Ovary (tissue), 9 donors: ENCODE data around the gene INSYN2A. TPM values are rescaled to one million over a fixed set of nuclear protein-coding genes. Genes with fewer than 3 reads are reported as not detected.

Source experiments
- DNase-seq, 5 donors: peaks; one replicate each; pipeline ENCODE4 v3.0.0-alpha.2; 2019 to 2020
- H3K27ac ChIP-seq, 2 donors: fragments of 200-600 bp; one replicate each; pipeline versions ENCODE4 v1.5.1 to v1.8.0; 2019 to 2022
- H3K27me3 ChIP-seq: fragments of 200-600 bp; one replicate; pipeline ENCODE4 v1.8.0; 2022
- H3K36me3 ChIP-seq: fragments of 200-600 bp; sonication (generic); one replicate; pipeline ENCODE4 v1.5.1; 2019
- H3K4me1 ChIP-seq: one replicate; pipeline ENCODE4 v1.8.1; 2013; ENCODE audit warnings: mild to moderate bottlenecking, moderate library complexity; ENCODE audit not compliant: insufficient read depth
- H3K4me3 ChIP-seq: fragments of 200-600 bp; sonication (generic); one replicate; pipeline ENCODE4 v1.5.1; 2017
- H3K9me3 ChIP-seq, 2 donors: fragments of 200-600 bp in 1 of 2; sonication (generic) in 1 of 2; one replicate each; pipeline versions ENCODE4 v1.5.1 to v1.8.1; 2013 to 2019; ENCODE audit warnings: mild to moderate bottlenecking in 1 of 2, moderate library complexity in 1 of 2
- CTCF ChIP-seq, 3 donors: fragments of 450-650 bp in 2 of 3; fragments of 200-600 bp in 1 of 3; IDR thresholded peaks; one replicate each; pipeline versions ENCODE4 v1.5.1 to v1.8.0; 2016 to 2022; ENCODE audit warnings: antibody characterized with exemption in 3 of 3, mild to moderate bottlenecking in 1 of 3
- EP300 ChIP-seq: sonication (generic); formaldehyde crosslinking; IDR thresholded peaks from one replicate; pipeline ENCODE4 v1.6.1; 2017; ENCODE audit warnings: antibody characterized with exemption
- POLR2A ChIP-seq: fragments of 450-650 bp; IDR thresholded peaks from one replicate; pipeline ENCODE4 v1.6.1; 2017; ENCODE audit warnings: antibody characterized with exemption, mild to moderate bottlenecking, moderate library complexity
- WGBS, 3 donors: extraction: QIAGEN DNeasy Blood & Tissue Kit in 1 of 3; methylation state at CpG; one replicate each; pipeline versions ENCODE4 v1.1.5 to v1.1.7; 2013 to 2017; 5-methylcytosine and 5-hydroxymethylcytosine counted together
- intact Hi-C, 4 donors: fragments of 100-400 bp; cut with DNase I; formaldehyde crosslinking; loops; one replicate each; pipeline versions ENCODE4 v1.11.0 to v1.15.1; 2022 to 2023
- polyA plus RNA-seq, 2 donors: library from polyadenylated mRNA; stranded (reverse); fragments of 200-250 nt in 1 of 2; fragments of 350-450 nt in 1 of 2; fragmentation: Illumina TruSeq in 1 of 2; extraction: RNeasy Lipid Tissue Mini Kit (QIAGEN cat#74804) in 1 of 2; gene quantifications; one replicate each; pipeline ENCODE4 v1.2.3, GENCODE V29; 2013 to 2014
- total RNA-seq, 7 donors: library from RNA; depleted of rRNA in 2 of 7; stranded (reverse); fragments of >200 nt in 2 of 7; fragmentation: NEBNext Ultra II Directional in 3 of 7; extraction: Animal tissue kit (Norgen Biotek cat#: 25700) in 3 of 7; gene quantifications; one replicate each; pipeline versions ENCODE4 v1.1.0 to v1.2.4, GENCODE V29; 2016 to 2023
- donor health status: DM: no; HTN: no; CAD: no; lungs with moderate emphysema.
- donor health status: DM: no; HTN: no; CAD: no.
- donor health status: Bipolar disorder and iron deficiency.
- donor health status: DM: yes; HTN: yes; CAD: no.
- donor health status: DM: no; HTN: no; CAD: no.
- donor health status: DM: yes; HTN: yes; CAD: no.

The INSYN2A gene
- total and polyA plus RNA-seq, 9 donors: 0.12 to 1.7 (median 0.27) TPM

- Histone ChIP-seq H3K4me3 (no peak overlapping the region), H3K4me1 (no peaks in the 10 kb centered on the region), H3K36me3 (no peaks in the 10 kb centered on the region), H3K9me3 (no peaks in the 10 kb centered on the region), H3K27me3 (no peaks in the 10 kb centered on the region), H3K27ac (no peak overlapping the region)
- TF ChIP-seq POLR2A: no peak
- TF ChIP-seq EP300: no peak
- no peak for TF ChIP-seq CTCF (IDR thresholded peaks at IDR 0.05)
- no peak for DNase-seq
- intact Hi-C loops: no loop called here
- WGBS, 3 donors: 54 to 68% (median 61%) methylated on average over 4 of the region's 4 CpGs
Observed at GRCh38 chr10:127215866-127216265, 19.5 kb upstream of the INSYN2A start.

GRCh38 chr10:127210936-127211466, 14.6 kb upstream of the INSYN2A start:
- no peak for TF ChIP-seq POLR2A
- no peak for TF ChIP-seq EP300
- no peak for TF ChIP-seq CTCF (IDR thresholded peaks at IDR 0.05)
- 83 to 92% (median 87%) methylated on average over 7 of the region's 7 CpGs for WGBS, 3 donors
- no peak for DNase-seq

GRCh38 chr10:127207081-127207480, 10.7 kb upstream of the INSYN2A start:
- TF ChIP-seq CTCF (IDR thresholded peaks at IDR 0.05): no peak
- no peak for TF ChIP-seq EP300
- no peak for TF ChIP-seq POLR2A
- DNase-seq: no peak
- Histone ChIP-seq H3K36me3 (no peaks in the 10 kb centered on the region), H3K4me3 (no peak overlapping the region), H3K9me3 (no peaks in the 10 kb centered on the region), H3K27me3 (no peaks in the 10 kb centered on the region), H3K4me1 (no peaks in the 10 kb centered on the region), H3K27ac (no peak overlapping the region)
- intact Hi-C loops: no loop called here
- WGBS, 3 donors: 84 to 91% (median 87%) methylated on average over 2 of the region's 2 CpGs

More at GRCh38 chr10:127210936-127211466, 14.6 kb upstream of the INSYN2A start:
- intact Hi-C loops: no loop called here
- Histone ChIP-seq H3K27ac (no peak overlapping the region), H3K9me3 (no peaks in the 10 kb centered on the region), H3K4me1 (no peaks in the 10 kb centered on the region), H3K27me3 (no peaks in the 10 kb centered on the region), H3K4me3 (no peak overlapping the region), H3K36me3 (no peaks in the 10 kb centered on the region)

GRCh38 chr10:127203067-127203466, 6.7 kb upstream of the INSYN2A start:
- no peak for DNase-seq
- no peaks in the 10 kb centered on the region for H3K36me3 ChIP-seq
- H3K9me3 ChIP-seq: no peaks in the 10 kb centered on the region
- no peak overlapping the region for H3K27ac ChIP-seq
- no peaks in the 10 kb centered on the region for H3K4me1 ChIP-seq
- no peak overlapping the region for H3K4me3 ChIP-seq
- intact Hi-C loops: no loop called here
- no peak for TF ChIP-seq POLR2A
- no peak for TF ChIP-seq CTCF (IDR thresholded peaks at IDR 0.05)
- TF ChIP-seq EP300: no peak
- H3K27me3 ChIP-seq: no peaks in the 10 kb centered on the region
- 76 to 84% (median 82%) methylated on average over 7 of the region's 7 CpGs for WGBS, 3 donors
